RWPE2 (cell line): ENCODE measurements around the gene PRSS2.

Source experiments
- ATAC-seq: fragments of 200-7000 bp; cut with Tn5 transposase; 3 replicates; pipeline ENCODE4 v1.9.1; 2021; ENCODE audit warnings: low read depth
- DNase-seq: peaks from one replicate; pipeline ENCODE4 v3.0.0-alpha.2; 2020; ENCODE audit warnings: low spot score
- H3K27ac ChIP-seq: fragments of 450-650 bp; 2 replicates; pipeline ENCODE4 v1.5.1; 2017; ENCODE audit warnings: mild to moderate bottlenecking; ENCODE audit not compliant: poor library complexity, severe bottlenecking
- H3K27me3 ChIP-seq: fragments of 250-450 bp; sonication (Bioruptor Pico); 2 replicates; pipeline ENCODE4 v1.5.1; 2021; ENCODE audit warnings: mild to moderate bottlenecking, moderate library complexity; ENCODE audit not compliant: insufficient read depth, poor library complexity, severe bottlenecking
- H3K36me3 ChIP-seq: fragments of 250-450 bp; sonication (Bioruptor Pico); 2 replicates; pipeline ENCODE4 v1.5.1; 2020; ENCODE audit warnings: low read depth, mild to moderate bottlenecking, moderate library complexity
- H3K4me1 ChIP-seq: fragments of 250-450 bp; sonication (Bioruptor Pico); 2 replicates; pipeline ENCODE4 v1.5.1; 2021; ENCODE audit warnings: mild to moderate bottlenecking, moderate library complexity; ENCODE audit not compliant: insufficient read depth, poor library complexity, severe bottlenecking
- H3K4me3 ChIP-seq: fragments of 250-450 bp; sonication (Bioruptor Pico); 2 replicates; pipeline ENCODE4 v1.5.1; 2021; ENCODE audit warnings: mild to moderate bottlenecking, moderate library complexity; ENCODE audit not compliant: severe bottlenecking
- H3K9me3 ChIP-seq: fragments of 250-450 bp; sonication (Bioruptor Pico); 2 replicates; pipeline ENCODE4 v1.5.1; 2021; ENCODE audit warnings: mild to moderate bottlenecking, moderate library complexity; ENCODE audit not compliant: severe bottlenecking
- TF ChIP-seq, protein P1 (sequence below): fragments of 450-650 bp; IDR thresholded peaks from one replicate; pipeline ENCODE4 v1.5.1; 2017; ENCODE audit warnings: mild to moderate bottlenecking, moderate library complexity; ENCODE audit not compliant: poor library complexity, severe bottlenecking

The PRSS2 gene

GRCh38 chr7:142770661-142771352, at the start of gene PRSS2:
PRSS2 (plus strand) TSS chr7:142770970; CDS start chr7:142770983, 13 bp downstream.
- TF ChIP-seq, protein P1, sequence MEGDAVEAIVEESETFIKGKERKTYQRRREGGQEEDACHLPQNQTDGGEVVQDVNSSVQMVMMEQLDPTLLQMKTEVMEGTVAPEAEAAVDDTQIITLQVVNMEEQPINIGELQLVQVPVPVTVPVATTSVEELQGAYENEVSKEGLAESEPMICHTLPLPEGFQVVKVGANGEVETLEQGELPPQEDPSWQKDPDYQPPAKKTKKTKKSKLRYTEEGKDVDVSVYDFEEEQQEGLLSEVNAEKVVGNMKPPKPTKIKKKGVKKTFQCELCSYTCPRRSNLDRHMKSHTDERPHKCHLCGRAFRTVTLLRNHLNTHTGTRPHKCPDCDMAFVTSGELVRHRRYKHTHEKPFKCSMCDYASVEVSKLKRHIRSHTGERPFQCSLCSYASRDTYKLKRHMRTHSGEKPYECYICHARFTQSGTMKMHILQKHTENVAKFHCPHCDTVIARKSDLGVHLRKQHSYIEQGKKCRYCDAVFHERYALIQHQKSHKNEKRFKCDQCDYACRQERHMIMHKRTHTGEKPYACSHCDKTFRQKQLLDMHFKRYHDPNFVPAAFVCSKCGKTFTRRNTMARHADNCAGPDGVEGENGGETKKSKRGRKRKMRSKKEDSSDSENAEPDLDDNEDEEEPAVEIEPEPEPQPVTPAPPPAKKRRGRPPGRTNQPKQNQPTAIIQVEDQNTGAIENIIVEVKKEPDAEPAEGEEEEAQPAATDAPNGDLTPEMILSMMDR, result no peak
- H3K4me3 ChIP-seq, result no peak within 1 kb of the TSS
- ATAC-seq (0 out of 3 replicates have a peak, but pooled peaks have one; percentile 33), DNase-seq (no peak)
- H3K4me1 ChIP-seq, result no peaks in the 10 kb centered on the region
- H3K36me3 ChIP-seq, result no peaks in the 10 kb centered on the region
- H3K27me3 ChIP-seq, result no peaks in the 10 kb centered on the region
- no peak within 1 kb of the TSS for H3K27ac ChIP-seq
- H3K9me3 ChIP-seq, result no peaks in the 10 kb centered on the region

GRCh38 chr7:142720986-142721385, 49.8 kb upstream of the PRSS2 start:
- H3K36me3 ChIP-seq, result no peaks in the 10 kb centered on the region
- no peak overlapping the region for H3K27ac ChIP-seq
- H3K27me3 ChIP-seq, result no peaks in the 10 kb centered on the region
- ATAC-seq (no peak), DNase-seq (no peak)
- TF ChIP-seq, protein P1, result no peak
- H3K4me3 ChIP-seq, result no peak overlapping the region
- no peaks in the 10 kb centered on the region for H3K9me3 ChIP-seq
- no peaks in the 10 kb centered on the region for H3K4me1 ChIP-seq

GRCh38 chr7:142722248-142722794, 48.4 kb upstream of the PRSS2 start:
- no peak overlapping the region for H3K4me3 ChIP-seq
- ATAC-seq (no peak), DNase-seq (no peak)
- no peaks in the 10 kb centered on the region for H3K4me1 ChIP-seq
- no peaks in the 10 kb centered on the region for H3K36me3 ChIP-seq
- H3K27me3 ChIP-seq, result no peaks in the 10 kb centered on the region
- H3K27ac ChIP-seq, result no peak overlapping the region
- H3K9me3 ChIP-seq, result no peaks in the 10 kb centered on the region
- TF ChIP-seq, protein P1, result no peak

DNA sequence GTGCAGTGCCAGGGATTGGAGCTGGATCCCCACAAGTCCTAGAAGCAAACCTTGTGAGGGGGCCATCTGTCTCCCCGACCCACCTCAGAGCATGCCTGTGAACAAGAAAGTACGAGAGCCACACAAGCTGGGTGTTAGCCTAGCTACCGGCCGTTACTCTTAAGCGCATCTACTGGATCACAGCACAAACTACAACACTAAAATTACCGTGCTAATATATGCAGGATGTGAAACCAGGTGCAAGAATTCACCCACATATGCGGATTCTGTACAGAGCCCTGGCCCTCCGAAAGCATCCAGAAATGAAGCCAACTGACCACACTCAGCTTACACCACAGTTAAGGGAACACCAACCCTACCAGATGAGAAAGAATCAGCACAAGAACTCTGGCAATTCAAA, 37.5 kb upstream of the PRSS2 start:
- no peaks in the 10 kb centered on the region for H3K4me1 ChIP-seq
- no peak for ATAC-seq

More for the DNA sequence above, 37.5 kb upstream of the PRSS2 start:
- Histone ChIP-seq H3K27ac (no peak overlapping the region), H3K27me3 (peaks cover 24% of the 10 kb centered on the region), H3K36me3 (no peaks in the 10 kb centered on the region), H3K4me3 (no peak overlapping the region), H3K9me3 (no peaks in the 10 kb centered on the region)
- DNase-seq, result no peak
- TF ChIP-seq, protein P1, result no peak
